PC-9 (cell line): ENCODE measurements around the gene S100A8.

Source experiments
- EZH2 ChIP-seq: fragments of 200-600 bp; sonication (generic); IDR thresholded peaks from 2 replicates; pipeline ENCODE4 v1.8.0; 2017; ENCODE audit warnings: antibody characterized with exemption, low read depth
- TF ChIP-seq, protein P1 (sequence below): fragments of 200-600 bp; sonication (generic); conservative IDR thresholded peaks from 2 replicates; pipeline ENCODE4 v1.6.1; 2017; ENCODE audit warnings: mixed run types, antibody characterized with exemption, mild to moderate bottlenecking, moderate library complexity

DNA sequence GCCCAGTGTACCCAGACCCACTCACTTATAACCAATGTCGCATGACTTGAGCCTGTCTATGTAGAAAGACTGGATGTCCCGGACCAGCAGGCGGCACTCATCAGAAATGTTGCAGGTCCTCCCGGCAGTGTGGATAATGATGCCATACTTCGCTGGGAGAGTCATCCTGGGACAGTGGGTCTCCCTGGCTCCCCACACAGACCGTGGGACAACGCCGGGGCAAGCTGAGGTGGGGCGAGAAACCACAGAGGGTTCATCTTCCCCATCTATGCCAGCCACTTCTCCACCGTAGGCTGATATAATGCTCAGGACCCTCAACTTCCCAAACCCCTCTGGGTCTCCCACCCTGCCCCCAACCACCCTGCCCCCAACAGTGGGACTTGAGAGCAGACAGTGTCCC lies 50.5 kb downstream of the S100A8 start:
- TF ChIP-seq, protein P1, sequence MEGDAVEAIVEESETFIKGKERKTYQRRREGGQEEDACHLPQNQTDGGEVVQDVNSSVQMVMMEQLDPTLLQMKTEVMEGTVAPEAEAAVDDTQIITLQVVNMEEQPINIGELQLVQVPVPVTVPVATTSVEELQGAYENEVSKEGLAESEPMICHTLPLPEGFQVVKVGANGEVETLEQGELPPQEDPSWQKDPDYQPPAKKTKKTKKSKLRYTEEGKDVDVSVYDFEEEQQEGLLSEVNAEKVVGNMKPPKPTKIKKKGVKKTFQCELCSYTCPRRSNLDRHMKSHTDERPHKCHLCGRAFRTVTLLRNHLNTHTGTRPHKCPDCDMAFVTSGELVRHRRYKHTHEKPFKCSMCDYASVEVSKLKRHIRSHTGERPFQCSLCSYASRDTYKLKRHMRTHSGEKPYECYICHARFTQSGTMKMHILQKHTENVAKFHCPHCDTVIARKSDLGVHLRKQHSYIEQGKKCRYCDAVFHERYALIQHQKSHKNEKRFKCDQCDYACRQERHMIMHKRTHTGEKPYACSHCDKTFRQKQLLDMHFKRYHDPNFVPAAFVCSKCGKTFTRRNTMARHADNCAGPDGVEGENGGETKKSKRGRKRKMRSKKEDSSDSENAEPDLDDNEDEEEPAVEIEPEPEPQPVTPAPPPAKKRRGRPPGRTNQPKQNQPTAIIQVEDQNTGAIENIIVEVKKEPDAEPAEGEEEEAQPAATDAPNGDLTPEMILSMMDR, result no peak
- no peak for TF ChIP-seq EZH2
